Dendritic cell treated with granulocyte-macrophage colony-stimulating factor and Interleukin-4, amounts not matched to agents 40 ng/mL and 50 ng/mL, for 4 days (primary cell): ENCODE data around the gene ARHGAP40.

Experiments used
- H3K27ac Mint-ChIP-seq: one replicate; pipeline ENCODE4 v1.8.0; 2022; ENCODE audit warnings: mild to moderate bottlenecking, mixed read lengths
- H3K27me3 Mint-ChIP-seq: one replicate; pipeline ENCODE4 v1.8.0; 2022; ENCODE audit warnings: mild to moderate bottlenecking, mixed read lengths
- H3K36me3 Mint-ChIP-seq: one replicate; pipeline ENCODE4 v1.8.0; 2022; ENCODE audit warnings: low read depth, mixed read lengths
- H3K4me1 Mint-ChIP-seq: one replicate; pipeline ENCODE4 v1.8.0; 2022; ENCODE audit warnings: low read depth, mixed read lengths
- H3K4me3 Mint-ChIP-seq: one replicate; pipeline ENCODE4 v1.8.0; 2022; ENCODE audit warnings: mild to moderate bottlenecking, moderate library complexity, mixed read lengths
- H3K9me3 Mint-ChIP-seq: one replicate; pipeline ENCODE4 v1.8.0; 2022; ENCODE audit warnings: mixed read lengths
- intact Hi-C: fragments of 100-400 bp; cut with micrococcal nuclease; formaldehyde crosslinking; loops from one replicate; pipeline ENCODE4 v1.15.0; 2022

ARHGAP40 gene

DNA sequence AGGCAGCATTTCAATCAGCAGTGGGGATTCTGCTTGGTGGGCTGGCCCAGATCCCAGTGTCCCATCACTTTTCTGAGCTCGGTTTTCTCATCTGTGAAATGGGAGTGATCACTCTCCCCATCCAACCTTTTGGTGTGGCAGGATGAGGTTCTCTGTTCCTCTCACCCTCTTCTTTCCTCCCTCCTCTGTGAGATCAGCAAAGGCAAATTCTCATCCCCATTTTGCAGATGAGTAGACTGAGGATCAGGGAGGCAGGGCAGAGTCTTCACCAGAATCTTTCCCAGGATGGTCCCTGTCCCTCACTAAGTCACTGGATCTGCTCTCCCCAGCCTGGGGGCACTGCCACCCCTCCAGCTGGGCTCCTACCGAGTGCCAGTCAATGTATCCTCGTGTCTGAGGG, 62.1 kb downstream of the ARHGAP40 start:
- H3K36me3 Mint-ChIP-seq = no peaks in the 10 kb centered on the region
- no peak overlapping the region for H3K4me3 Mint-ChIP-seq
- no peak overlapping the region for H3K27ac Mint-ChIP-seq
- intact Hi-C loops = no loop called here
- H3K4me1 Mint-ChIP-seq = no peaks in the 10 kb centered on the region
- peaks cover 24% of the 10 kb centered on the region for H3K27me3 Mint-ChIP-seq
- H3K9me3 Mint-ChIP-seq = no peaks in the 10 kb centered on the region

DNA sequence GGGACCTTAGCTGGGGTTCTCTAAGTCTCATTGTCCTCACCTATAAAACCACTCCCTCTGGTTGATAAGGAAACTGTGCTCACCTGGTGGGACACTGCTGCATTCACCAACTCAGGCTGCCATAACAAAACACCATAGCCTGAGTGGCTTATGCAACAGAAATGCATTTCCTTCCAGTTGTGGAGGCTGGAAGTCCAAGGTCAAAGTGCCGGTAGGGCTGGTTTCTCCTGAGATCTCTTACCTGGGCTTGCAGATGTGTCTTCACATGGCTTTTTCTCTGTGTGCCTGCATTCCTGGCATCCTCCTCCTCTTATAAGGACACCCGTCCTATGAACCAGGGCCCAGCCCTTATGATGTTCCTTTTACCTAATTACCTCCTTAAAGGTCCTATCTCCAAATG, 62.7 kb downstream of the ARHGAP40 start:
- Mint-ChIP-seq H3K4me3 (no peak overlapping the region), H3K27me3 (peaks cover 24% of the 10 kb centered on the region), H3K4me1 (no peaks in the 10 kb centered on the region), H3K9me3 (no peaks in the 10 kb centered on the region), H3K36me3 (no peaks in the 10 kb centered on the region), H3K27ac (no peak overlapping the region)
- intact Hi-C loops = no loop called here

DNA sequence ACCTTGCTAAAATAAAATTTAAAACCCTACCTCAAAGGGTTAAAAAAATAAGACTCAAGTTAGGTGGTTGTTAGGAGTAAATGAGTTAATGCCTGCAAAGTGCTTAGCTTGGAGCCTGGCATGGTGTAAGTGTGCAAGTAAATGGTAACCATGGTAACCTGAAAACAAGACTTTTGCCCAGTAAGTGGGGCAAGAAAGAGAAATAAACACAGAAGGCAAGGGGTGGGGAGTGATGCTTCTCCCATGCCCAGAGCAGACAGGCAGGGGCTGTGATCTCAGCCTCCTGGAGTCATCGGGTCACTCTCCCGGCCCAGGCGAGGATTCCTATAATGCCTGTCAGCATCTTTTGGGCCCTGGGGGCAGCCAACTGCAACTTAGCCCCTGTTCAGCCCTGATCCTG, 63.5 kb downstream of the ARHGAP40 start:
- intact Hi-C loops = no loop called here

DNA sequence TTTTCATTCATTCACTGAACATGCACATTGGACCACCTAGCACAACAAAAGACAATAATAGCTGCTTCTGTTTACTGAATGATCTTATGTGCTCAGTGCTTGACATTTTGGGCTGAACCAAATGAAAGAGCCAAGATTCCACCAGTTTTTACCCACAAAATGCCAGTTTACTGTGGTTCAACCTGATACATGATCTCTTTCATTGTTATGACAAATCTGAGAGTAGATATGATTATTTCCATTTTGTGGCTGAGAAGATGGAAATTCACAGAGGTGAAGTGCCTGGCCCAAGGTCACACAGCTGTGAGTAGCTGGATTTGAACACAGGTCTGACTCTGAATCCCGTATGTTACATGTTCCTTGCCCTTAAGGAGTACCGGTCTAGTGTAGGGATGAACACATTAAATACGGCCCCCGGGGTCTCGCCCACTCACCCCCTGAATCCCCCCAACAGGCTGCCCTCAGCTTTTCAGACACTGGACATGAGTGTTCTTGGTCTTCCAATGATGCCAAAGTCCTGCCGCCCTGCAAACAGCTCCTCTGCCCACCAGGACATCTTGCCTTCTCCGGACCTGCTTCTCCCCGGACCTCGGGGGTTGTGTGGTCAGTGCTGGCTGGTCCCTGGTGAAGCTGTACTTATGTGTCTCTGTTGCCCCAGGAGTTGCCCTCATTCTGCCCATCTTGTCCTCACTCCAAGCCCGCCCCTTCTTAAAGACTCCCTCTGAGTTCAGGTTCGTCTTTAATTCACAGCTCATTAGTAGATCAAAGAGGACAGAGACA, 64.1 kb downstream of the ARHGAP40 start:
- intact Hi-C loops = no loop called here
- no peak overlapping the region for H3K4me3 Mint-ChIP-seq
- H3K27ac Mint-ChIP-seq = no peak overlapping the region
- H3K27me3 Mint-ChIP-seq = peaks cover 30% of the 10 kb centered on the region
- no peaks in the 10 kb centered on the region for H3K36me3 Mint-ChIP-seq
- H3K9me3 Mint-ChIP-seq = no peaks in the 10 kb centered on the region
- no peaks in the 10 kb centered on the region for H3K4me1 Mint-ChIP-seq

More for the DNA sequence above, 63.5 kb downstream of the ARHGAP40 start:
- H3K9me3 Mint-ChIP-seq = no peaks in the 10 kb centered on the region
- no peaks in the 10 kb centered on the region for H3K36me3 Mint-ChIP-seq
- peaks cover 28% of the 10 kb centered on the region for H3K27me3 Mint-ChIP-seq
- H3K4me1 Mint-ChIP-seq = no peaks in the 10 kb centered on the region
- H3K4me3 Mint-ChIP-seq = no peak overlapping the region
- no peak overlapping the region for H3K27ac Mint-ChIP-seq

- no peak overlapping the region for H3K4me3 Mint-ChIP-seq
- H3K27ac Mint-ChIP-seq = no peak overlapping the region
- H3K9me3 Mint-ChIP-seq = no peaks in the 10 kb centered on the region
- H3K27me3 Mint-ChIP-seq = peaks cover 40% of the 10 kb centered on the region
- intact Hi-C loops = no loop called here
- no peaks in the 10 kb centered on the region for H3K4me1 Mint-ChIP-seq
- no peaks in the 10 kb centered on the region for H3K36me3 Mint-ChIP-seq
Measured at GRCh38 chr20:38667417-38667956, 65.9 kb downstream of the ARHGAP40 start.

DNA sequence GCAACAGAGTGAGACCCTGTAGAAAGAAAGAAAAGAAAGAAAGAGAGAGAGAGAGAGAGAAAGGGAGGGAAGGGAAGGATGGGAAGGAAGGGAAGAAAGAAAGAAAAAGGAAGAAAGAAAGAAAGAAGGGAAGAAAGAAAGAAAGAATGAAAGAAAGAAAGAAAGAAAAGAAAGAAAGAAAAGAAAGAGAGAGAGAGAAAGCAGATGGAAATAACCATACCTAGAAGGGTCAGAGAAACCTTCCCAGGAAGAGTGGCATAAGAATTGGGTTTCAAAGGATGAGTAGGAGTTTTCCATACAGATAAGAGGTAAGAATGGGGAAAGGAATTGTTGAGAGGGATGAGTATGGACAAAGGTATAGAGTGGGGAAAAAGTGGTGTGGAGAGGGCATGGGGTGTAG, 68.1 kb downstream of the ARHGAP40 start:
- Mint-ChIP-seq H3K36me3 (no peaks in the 10 kb centered on the region), H3K4me3 (no peak overlapping the region), H3K27me3 (peaks cover 55% of the 10 kb centered on the region), H3K9me3 (no peaks in the 10 kb centered on the region), H3K27ac (no peak overlapping the region), H3K4me1 (peaks cover 14% of the 10 kb centered on the region)
- intact Hi-C loops = no loop called here

DNA sequence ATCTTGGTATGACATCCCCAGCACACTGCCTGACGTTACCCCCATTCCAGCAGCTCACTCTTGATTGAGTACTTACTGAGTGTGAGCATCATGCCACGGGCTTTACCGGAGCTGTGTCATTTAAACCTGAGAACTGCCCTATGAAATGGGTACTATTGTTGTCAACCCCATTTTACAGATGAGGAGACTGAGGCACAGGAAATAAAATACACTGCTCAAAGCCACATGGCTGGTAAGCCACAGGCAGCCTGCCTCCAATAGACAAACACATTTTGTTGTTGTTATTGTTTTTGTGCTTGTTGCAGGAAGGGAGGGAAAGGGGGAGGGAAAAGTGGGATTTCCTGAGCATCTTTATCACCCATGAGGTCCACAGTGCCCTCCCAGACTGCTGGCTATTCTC, 69.2 kb downstream of the ARHGAP40 start:
- H3K27me3 Mint-ChIP-seq = peaks cover 63% of the 10 kb centered on the region
- intact Hi-C loops = no loop called here

GRCh38 chr20:38671186-38671585, 69.6 kb downstream of the ARHGAP40 start:
- intact Hi-C loops = no loop called here
- H3K27me3 Mint-ChIP-seq = peaks cover 59% of the 10 kb centered on the region
- no peak overlapping the region for H3K4me3 Mint-ChIP-seq
- H3K27ac Mint-ChIP-seq = no peak overlapping the region
- no peaks in the 10 kb centered on the region for H3K36me3 Mint-ChIP-seq
- no peaks in the 10 kb centered on the region for H3K9me3 Mint-ChIP-seq
- peaks cover 16% of the 10 kb centered on the region for H3K4me1 Mint-ChIP-seq

More for the DNA sequence above, 69.2 kb downstream of the ARHGAP40 start:
- Mint-ChIP-seq H3K9me3 (no peaks in the 10 kb centered on the region), H3K27ac (no peak overlapping the region), H3K36me3 (no peaks in the 10 kb centered on the region), H3K4me1 (peaks cover 16% of the 10 kb centered on the region), H3K4me3 (no peak overlapping the region)

DNA sequence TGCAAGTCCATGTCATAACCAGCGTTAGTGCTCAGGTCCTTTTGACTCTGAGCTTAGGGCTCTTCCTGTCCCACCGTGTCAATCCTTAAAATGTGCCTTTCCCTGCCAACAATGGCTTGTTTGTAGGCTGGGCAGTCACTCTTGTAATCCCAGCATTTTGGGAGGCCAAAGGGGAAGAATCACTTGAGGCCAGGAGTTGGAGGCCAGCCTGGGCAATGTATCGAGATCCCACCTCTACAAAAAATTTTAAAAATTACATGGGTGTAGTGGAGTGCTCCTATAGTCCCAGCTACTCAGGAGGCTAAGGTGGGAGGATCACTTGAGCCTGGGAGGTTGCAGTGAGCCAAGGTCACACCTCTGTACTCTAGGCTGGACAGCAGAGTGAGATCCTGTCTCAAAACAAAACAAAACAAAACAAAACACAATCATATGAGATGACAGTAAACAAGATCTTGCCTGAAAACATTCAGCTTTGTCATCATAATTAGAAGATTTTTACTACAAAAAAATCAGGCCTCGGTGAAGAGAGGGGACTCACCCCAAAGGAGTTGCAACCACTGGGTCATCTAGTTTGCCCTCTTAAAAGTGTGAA, 70.2 kb downstream of the ARHGAP40 start:
- intact Hi-C loops = no loop called here
- peaks cover 16% of the 10 kb centered on the region for H3K4me1 Mint-ChIP-seq
- no peaks in the 10 kb centered on the region for H3K9me3 Mint-ChIP-seq
- H3K4me3 Mint-ChIP-seq = no peak overlapping the region
- H3K36me3 Mint-ChIP-seq = no peaks in the 10 kb centered on the region
- H3K27me3 Mint-ChIP-seq = peaks cover 61% of the 10 kb centered on the region
- no peak overlapping the region for H3K27ac Mint-ChIP-seq

DNA sequence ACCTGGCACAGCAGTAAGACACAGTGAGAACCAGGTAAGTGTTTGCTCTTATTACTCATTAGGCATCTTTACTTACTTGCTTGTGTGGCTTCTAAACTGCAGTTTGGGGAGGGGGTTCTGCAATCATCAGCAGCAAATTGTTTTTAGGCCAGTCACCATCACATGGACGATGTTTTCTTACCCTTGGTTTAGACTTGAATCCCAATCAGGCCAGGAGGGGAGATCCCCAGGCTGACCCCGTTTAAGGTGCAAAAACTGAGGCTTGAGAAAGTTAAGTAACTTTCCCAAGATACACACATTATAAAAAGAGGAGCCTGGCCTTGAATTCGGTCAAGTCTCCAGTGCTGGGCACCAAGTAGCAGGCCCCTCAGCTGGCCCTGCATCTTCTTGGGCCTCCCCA, 70.9 kb downstream of the ARHGAP40 start:
- intact Hi-C loops = no loop called here
- peaks cover 16% of the 10 kb centered on the region for H3K4me1 Mint-ChIP-seq
- H3K4me3 Mint-ChIP-seq = no peak overlapping the region
- no peaks in the 10 kb centered on the region for H3K36me3 Mint-ChIP-seq
- no peaks in the 10 kb centered on the region for H3K9me3 Mint-ChIP-seq
- H3K27ac Mint-ChIP-seq = no peak overlapping the region
- peaks cover 63% of the 10 kb centered on the region for H3K27me3 Mint-ChIP-seq

DNA sequence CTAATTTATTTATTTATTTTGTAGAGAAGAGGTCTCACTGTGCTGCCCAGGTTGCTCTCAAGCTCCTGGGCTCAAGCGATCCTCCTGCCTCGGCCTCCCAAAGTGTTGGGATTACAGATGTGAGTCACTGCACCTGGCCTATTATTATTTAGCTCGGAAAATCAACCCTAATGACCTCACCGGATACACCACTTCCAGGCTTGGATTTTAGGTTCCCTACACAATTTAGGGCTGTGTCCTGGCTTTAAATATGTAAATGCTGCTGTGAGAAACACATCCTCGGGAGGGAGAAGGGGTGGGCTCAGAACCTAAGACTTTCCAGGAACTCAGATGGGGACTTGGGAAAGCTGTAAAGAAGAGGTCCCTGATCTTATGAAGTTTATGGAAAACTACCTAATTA, 71.7 kb downstream of the ARHGAP40 start:
- no peak overlapping the region for H3K27ac Mint-ChIP-seq
- no peaks in the 10 kb centered on the region for H3K36me3 Mint-ChIP-seq
- no peak overlapping the region for H3K4me3 Mint-ChIP-seq
- peaks cover 16% of the 10 kb centered on the region for H3K4me1 Mint-ChIP-seq
- peaks cover 61% of the 10 kb centered on the region for H3K27me3 Mint-ChIP-seq
- intact Hi-C loops = no loop called here
- H3K9me3 Mint-ChIP-seq = no peaks in the 10 kb centered on the region

- no peak overlapping the region for H3K27ac Mint-ChIP-seq
- peaks cover 16% of the 10 kb centered on the region for H3K4me1 Mint-ChIP-seq
- peaks cover 63% of the 10 kb centered on the region for H3K27me3 Mint-ChIP-seq
Measured at GRCh38 chr20:38673725-38674091, 72.1 kb downstream of the ARHGAP40 start.

GRCh38 chr20:38674092-38674764, 72.6 kb downstream of the ARHGAP40 start:
- no peaks in the 10 kb centered on the region for H3K36me3 Mint-ChIP-seq
- intact Hi-C loops = no loop called here
- H3K27me3 Mint-ChIP-seq = peaks cover 60% of the 10 kb centered on the region
- H3K4me1 Mint-ChIP-seq = peaks cover 16% of the 10 kb centered on the region
- no peak overlapping the region for H3K27ac Mint-ChIP-seq
- H3K4me3 Mint-ChIP-seq = peak overlapping the region; percentile 75
- H3K9me3 Mint-ChIP-seq = no peaks in the 10 kb centered on the region

More at GRCh38 chr20:38673725-38674091, 72.1 kb downstream of the ARHGAP40 start:
- intact Hi-C loops = no loop called here
- Mint-ChIP-seq H3K36me3 (no peaks in the 10 kb centered on the region), H3K4me3 (peak overlapping the region; percentile 75), H3K9me3 (no peaks in the 10 kb centered on the region)

DNA sequence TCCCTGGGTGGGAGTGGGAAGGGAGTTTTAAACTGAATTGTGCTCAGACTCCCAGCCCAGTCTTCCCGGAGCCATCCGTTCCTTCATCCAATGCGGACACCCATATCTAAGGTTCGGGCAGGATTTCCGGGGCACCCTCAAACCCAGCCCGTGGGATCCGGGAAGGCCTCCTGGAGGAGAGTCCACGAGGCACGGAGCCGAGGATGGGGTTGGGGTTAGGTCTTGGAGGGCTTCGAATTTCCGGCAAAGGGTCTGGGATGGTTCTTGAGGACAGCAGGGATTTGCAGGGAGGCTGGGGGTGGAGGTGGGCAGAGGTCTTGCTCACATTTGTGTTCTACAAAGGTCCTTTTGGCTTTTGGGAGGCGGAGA, 73.1 kb downstream of the ARHGAP40 start:
- H3K4me1 Mint-ChIP-seq = peaks cover 16% of the 10 kb centered on the region
- H3K9me3 Mint-ChIP-seq = no peaks in the 10 kb centered on the region
- H3K4me3 Mint-ChIP-seq = peak overlapping the region; percentile 46
- H3K27ac Mint-ChIP-seq = no peak overlapping the region
- no peaks in the 10 kb centered on the region for H3K36me3 Mint-ChIP-seq
- H3K27me3 Mint-ChIP-seq = peaks cover 56% of the 10 kb centered on the region
- intact Hi-C loops = no loop called here
